ENCODE measurements around the gene VDR.

DNA sequence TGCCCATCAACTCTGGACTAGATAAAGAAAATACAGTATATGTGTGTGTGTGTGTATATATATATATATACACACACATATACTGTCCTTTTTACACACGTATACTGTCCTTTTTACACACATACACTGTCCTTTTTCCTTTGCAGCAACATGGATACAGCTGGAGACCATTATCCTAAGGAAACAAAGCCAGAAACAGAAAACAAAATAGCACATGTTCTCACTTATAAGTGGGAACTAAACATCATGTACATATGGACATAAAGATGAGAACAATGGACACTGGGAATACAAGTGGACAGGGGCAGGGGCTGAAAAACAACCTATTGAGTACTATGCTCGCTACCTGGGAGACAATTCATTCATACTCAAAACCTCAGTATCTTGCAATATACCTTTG lies 23.7 kb downstream of the VDR start:
- TF ChIP-seq, protein P1, sequence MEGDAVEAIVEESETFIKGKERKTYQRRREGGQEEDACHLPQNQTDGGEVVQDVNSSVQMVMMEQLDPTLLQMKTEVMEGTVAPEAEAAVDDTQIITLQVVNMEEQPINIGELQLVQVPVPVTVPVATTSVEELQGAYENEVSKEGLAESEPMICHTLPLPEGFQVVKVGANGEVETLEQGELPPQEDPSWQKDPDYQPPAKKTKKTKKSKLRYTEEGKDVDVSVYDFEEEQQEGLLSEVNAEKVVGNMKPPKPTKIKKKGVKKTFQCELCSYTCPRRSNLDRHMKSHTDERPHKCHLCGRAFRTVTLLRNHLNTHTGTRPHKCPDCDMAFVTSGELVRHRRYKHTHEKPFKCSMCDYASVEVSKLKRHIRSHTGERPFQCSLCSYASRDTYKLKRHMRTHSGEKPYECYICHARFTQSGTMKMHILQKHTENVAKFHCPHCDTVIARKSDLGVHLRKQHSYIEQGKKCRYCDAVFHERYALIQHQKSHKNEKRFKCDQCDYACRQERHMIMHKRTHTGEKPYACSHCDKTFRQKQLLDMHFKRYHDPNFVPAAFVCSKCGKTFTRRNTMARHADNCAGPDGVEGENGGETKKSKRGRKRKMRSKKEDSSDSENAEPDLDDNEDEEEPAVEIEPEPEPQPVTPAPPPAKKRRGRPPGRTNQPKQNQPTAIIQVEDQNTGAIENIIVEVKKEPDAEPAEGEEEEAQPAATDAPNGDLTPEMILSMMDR (IDR thresholded peaks at IDR 0.05): no peak
- no peak for TF ChIP-seq EZH2 (IDR thresholded peaks at IDR 0.05; ENCODE audit: borderline replicate concordance, insufficient read depth, low read depth, low read length, poor library complexity, severe bottlenecking)
